HG02884 (cell line): ENCODE data around the gene TIMM9.
A peak's percentile ranks its signal among the peaks of the same experiment; 100 is the strongest.
"Not testable (repeated sequence)": the region's sequence is repeated elsewhere in the genome, so short reads cannot be mapped to it uniquely, and the experiment has no call there.

Experiments
- ATAC-seq: cut with Tn5 transposase; IDR thresholded peaks from one replicate; pipeline ENCODE4 v1.9.1; 2021; ENCODE audit warnings: mild to moderate bottlenecking, moderate library complexity; ENCODE audit not compliant: unreplicated experiment

The TIMM9 gene

GRCh38 chr14:58398895-58399294, 28.4 kb downstream of the TIMM9 start:
- ATAC-seq: no peak

GRCh38 chr14:58398495-58398894, 28.8 kb downstream of the TIMM9 start:
- no peak for ATAC-seq

GRCh38 chr14:58397156-58397555, 30.2 kb downstream of the TIMM9 start:
- ATAC-seq: no peak

- ATAC-seq: peak; percentile 89
These were observed 31.2 kb downstream of the TIMM9 start, which contains the start of gene TOMM20L for GRCh38 chr14:58395812-58396788. TOMM20L (plus strand) TSS chr14:58395930; CDS start chr14:58395958, 28 bp downstream.

GRCh38 chr14:58395562-58395811, 31.8 kb downstream of the TIMM9 start:
- ATAC-seq: no peak

GRCh38 chr14:58390830-58391229, 36.5 kb downstream of the TIMM9 start:
- ATAC-seq: no peak

- ATAC-seq: no peak
These were observed 50.5 kb downstream of the TIMM9 start for GRCh38 chr14:58376791-58377190.

- ATAC-seq: no peak
These were observed 58.4 kb downstream of the TIMM9 start for GRCh38 chr14:58368956-58369355.

- no peak for ATAC-seq
These were observed 60.0 kb downstream of the TIMM9 start for GRCh38 chr14:58367296-58367695.

- no peak for ATAC-seq
These were observed 63.0 kb downstream of the TIMM9 start for GRCh38 chr14:58364316-58364715.

GRCh38 chr14:58362798-58363412, 64.4 kb downstream of the TIMM9 start:
- no peak for ATAC-seq

GRCh38 chr14:58362272-58362671, 65.1 kb downstream of the TIMM9 start:
- not testable (repeated sequence) for ATAC-seq
